Peyer's patch (tissue), 4 donors: ENCODE measurements around the gene SNX20. TPM values are rescaled to one million over a fixed set of nuclear protein-coding genes. Genes with fewer than 3 reads are reported as not detected.

Source experiments
- DNase-seq, 3 donors: peaks; one replicate each; pipeline ENCODE4 v3.0.0-alpha.2; 2017 to 2019
- H3K27ac ChIP-seq, 4 donors: fragments of 200-600 bp; sonication (generic); one replicate each; pipeline ENCODE4 v1.5.1; 2016 to 2019
- H3K27me3 ChIP-seq, 2 donors: fragments of 200-600 bp; sonication (generic); one replicate each; pipeline ENCODE4 v1.5.1; 2019
- H3K36me3 ChIP-seq, 3 donors: fragments of 200-600 bp; sonication (generic); one replicate each; pipeline ENCODE4 v1.5.1; 2016 to 2019
- H3K4me1 ChIP-seq, 4 donors: fragments of 200-600 bp; sonication (generic); one replicate each; pipeline ENCODE4 v1.5.1; 2016 to 2019
- H3K4me3 ChIP-seq, 4 donors: fragments of 200-600 bp; sonication (generic); 1 replicate in 3 of 4; 2 replicates in 1 of 4; pipeline ENCODE4 v1.5.1; 2016 to 2019; ENCODE audit warnings: mild to moderate bottlenecking in 1 of 4
- H3K9me3 ChIP-seq, 4 donors: fragments of 200-600 bp; sonication (generic); one replicate each; pipeline ENCODE4 v1.5.1; 2016 to 2019; ENCODE audit warnings: mild to moderate bottlenecking in 1 of 4
- POLR2A ChIP-seq, 2 donors: fragments of 450-650 bp; IDR thresholded peaks; one replicate each; pipeline ENCODE4 v1.5.1; 2017; ENCODE audit warnings: antibody characterized with exemption in 2 of 2, mild to moderate bottlenecking in 2 of 2, moderate library complexity in 2 of 2
- total RNA-seq, 4 donors: library from RNA; depleted of rRNA; stranded (reverse); fragments of >200 nt; gene quantifications; one replicate each; pipeline ENCODE4 v1.1.0, GENCODE V29; 2016
- TF ChIP-seq, protein P1 (sequence below), 6 experiments: fragments of 450-650 bp in 4 of 6; fragments of 200-600 bp in 2 of 6; sonication (generic) in 1 of 6; IDR thresholded peaks; one replicate each; pipeline ENCODE4 v1.5.1; 2017 to 2019; ENCODE audit warnings: antibody characterized with exemption in 6 of 6, mild to moderate bottlenecking in 3 of 6, moderate library complexity in 1 of 6

The SNX20 gene
- total RNA-seq, 4 donors from 2014 or later = 1.3 to 10.7 (median 2.3) TPM

- no peak for TF ChIP-seq POLR2A (IDR thresholded peaks at IDR 0.05)
- TF ChIP-seq, protein P1, sequence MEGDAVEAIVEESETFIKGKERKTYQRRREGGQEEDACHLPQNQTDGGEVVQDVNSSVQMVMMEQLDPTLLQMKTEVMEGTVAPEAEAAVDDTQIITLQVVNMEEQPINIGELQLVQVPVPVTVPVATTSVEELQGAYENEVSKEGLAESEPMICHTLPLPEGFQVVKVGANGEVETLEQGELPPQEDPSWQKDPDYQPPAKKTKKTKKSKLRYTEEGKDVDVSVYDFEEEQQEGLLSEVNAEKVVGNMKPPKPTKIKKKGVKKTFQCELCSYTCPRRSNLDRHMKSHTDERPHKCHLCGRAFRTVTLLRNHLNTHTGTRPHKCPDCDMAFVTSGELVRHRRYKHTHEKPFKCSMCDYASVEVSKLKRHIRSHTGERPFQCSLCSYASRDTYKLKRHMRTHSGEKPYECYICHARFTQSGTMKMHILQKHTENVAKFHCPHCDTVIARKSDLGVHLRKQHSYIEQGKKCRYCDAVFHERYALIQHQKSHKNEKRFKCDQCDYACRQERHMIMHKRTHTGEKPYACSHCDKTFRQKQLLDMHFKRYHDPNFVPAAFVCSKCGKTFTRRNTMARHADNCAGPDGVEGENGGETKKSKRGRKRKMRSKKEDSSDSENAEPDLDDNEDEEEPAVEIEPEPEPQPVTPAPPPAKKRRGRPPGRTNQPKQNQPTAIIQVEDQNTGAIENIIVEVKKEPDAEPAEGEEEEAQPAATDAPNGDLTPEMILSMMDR (IDR thresholded peaks at IDR 0.05) = peak in 4 of 6 experiments; percentile 33 to 50 (median 46)
Measured at GRCh38 chr16:50671644-50672260, 9.4 kb downstream of the SNX20 start.

GRCh38 chr16:50670476-50670875 lies 10.6 kb downstream of the SNX20 start:
- H3K4me3 ChIP-seq = no peak overlapping the region
- no peak overlapping the region for H3K27ac ChIP-seq
- peaks cover 0 to 12% (median 0%) of the 10 kb centered on the region in 3 donors for H3K36me3 ChIP-seq
- H3K27me3 ChIP-seq = no peaks in the 10 kb centered on the region
- DNase-seq = no peak
- no peaks in the 10 kb centered on the region for H3K4me1 ChIP-seq
- TF ChIP-seq, protein P1 (IDR thresholded peaks at IDR 0.05) = no peak
- no peak for TF ChIP-seq POLR2A (IDR thresholded peaks at IDR 0.05)
- H3K9me3 ChIP-seq = peaks cover 0 to 25% (median 9%) of the 10 kb centered on the region in 4 donors

More at GRCh38 chr16:50671644-50672260, 9.4 kb downstream of the SNX20 start:
- Histone ChIP-seq H3K4me3 (no peak overlapping the region), H3K4me1 (no peaks in the 10 kb centered on the region), H3K36me3 (peaks cover 0 to 12% (median 0%) of the 10 kb centered on the region in 3 donors), H3K9me3 (peaks cover 0 to 25% (median 9%) of the 10 kb centered on the region in 4 donors), H3K27me3 (no peaks in the 10 kb centered on the region), H3K27ac (no peak overlapping the region)
- no peak for DNase-seq

GRCh38 chr16:50669741-50670140 lies 11.4 kb downstream of the SNX20 start:
- H3K36me3 ChIP-seq = peaks cover 0 to 8% (median 0%) of the 10 kb centered on the region in 3 donors
- H3K27me3 ChIP-seq = no peaks in the 10 kb centered on the region
- no peaks in the 10 kb centered on the region for H3K4me1 ChIP-seq
- peaks cover 0 to 25% (median 9%) of the 10 kb centered on the region in 4 donors for H3K9me3 ChIP-seq
- no peak overlapping the region for H3K27ac ChIP-seq
- TF ChIP-seq POLR2A (IDR thresholded peaks at IDR 0.05) = no peak
- TF ChIP-seq, protein P1 (IDR thresholded peaks at IDR 0.05) = no peak
- no peak for DNase-seq
- H3K4me3 ChIP-seq = no peak overlapping the region

DNA sequence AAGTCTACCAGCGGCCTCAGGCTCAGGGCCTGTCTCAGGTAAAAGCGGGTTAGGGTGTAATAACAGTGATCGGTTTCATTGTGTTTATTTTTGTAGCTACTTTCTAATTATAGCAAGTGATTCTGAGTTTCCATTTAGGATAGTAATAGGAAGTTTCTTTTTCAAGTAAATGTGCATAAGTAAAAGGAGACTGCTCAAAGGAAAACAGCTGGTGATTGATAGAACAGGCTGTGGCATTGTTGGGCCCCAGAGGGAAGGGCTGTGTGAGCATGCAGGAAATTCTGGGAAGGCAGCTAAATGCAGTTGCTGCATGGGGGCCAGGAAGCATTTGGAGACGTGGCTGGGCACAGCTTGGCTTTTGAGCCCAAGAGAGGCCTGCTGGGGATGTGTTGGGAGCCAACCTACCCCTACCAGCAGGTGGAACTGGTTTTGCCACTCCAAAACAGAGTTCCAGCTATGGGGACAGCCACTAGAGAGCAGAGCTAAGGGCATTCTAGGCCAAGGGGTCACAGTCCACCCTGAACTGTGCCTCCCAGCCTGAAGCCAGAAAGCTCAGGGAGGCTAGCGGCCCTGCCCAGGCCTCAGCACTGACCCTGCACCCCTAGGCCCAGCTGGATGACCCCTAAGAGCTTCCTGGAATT lies 12.6 kb downstream of the SNX20 start:
- H3K4me3 ChIP-seq = no peak overlapping the region
- DNase-seq = peak in 1 of 3 donors; percentile 24
- H3K27ac ChIP-seq = no peak overlapping the region
- H3K9me3 ChIP-seq = peaks cover 0 to 17% (median 8%) of the 10 kb centered on the region in 4 donors
- no peaks in the 10 kb centered on the region for H3K4me1 ChIP-seq
- TF ChIP-seq, protein P1 (IDR thresholded peaks at IDR 0.05) = no peak
- no peak for TF ChIP-seq POLR2A (IDR thresholded peaks at IDR 0.05)
- peaks cover 0 to 2% (median 0%) of the 10 kb centered on the region in 3 donors for H3K36me3 ChIP-seq
- no peaks in the 10 kb centered on the region for H3K27me3 ChIP-seq

GRCh38 chr16:50667497-50668367 lies 13.4 kb downstream of the SNX20 start:
- TF ChIP-seq POLR2A (IDR thresholded peaks at IDR 0.05) = no peak
- TF ChIP-seq, protein P1 (IDR thresholded peaks at IDR 0.05) = no peak
- Histone ChIP-seq H3K27ac (peak overlapping the region in 3 of 4 donors; percentile 9 to 60 (median 43)), H3K9me3 (peaks cover 0 to 10% (median 4%) of the 10 kb centered on the region in 4 donors)

More at GRCh38 chr16:50667497-50668367, 13.4 kb downstream of the SNX20 start:
- peak in 1 of 3 donors; percentile 34 for DNase-seq
- H3K4me1 ChIP-seq = no peaks in the 10 kb centered on the region
- no peaks in the 10 kb centered on the region for H3K27me3 ChIP-seq
- H3K36me3 ChIP-seq = no peaks in the 10 kb centered on the region
- H3K4me3 ChIP-seq = no peak overlapping the region
